HEK293T (cell line): ENCODE measurements around the gene ERN1.

ENCODE experiments used
- CTCF ChIA-PET: fragments of 350-600 bp; formaldehyde crosslinking; extraction: SDS; loops from one replicate; lab custom pipeline; 2021; ENCODE audit warnings: antibody characterized with exemption, inconsistent platforms; lab: Yijun Ruan, JAX
- POLR2A ChIA-PET: fragments of 350-600 bp; formaldehyde crosslinking; extraction: SDS; loops from one replicate; lab custom pipeline; 2020; ENCODE audit warnings: antibody characterized with exemption, inconsistent platforms; lab: Yijun Ruan, JAX
- DNase-seq: peaks from one replicate; pipeline ENCODE4 v3.0.0; 2012; ENCODE audit warnings: mixed read lengths; ENCODE audit errors: extremely low spot score
- ARNT ChIP-seq: fragments of 450-650 bp; IDR thresholded peaks from 2 replicates; pipeline ENCODE4 v1.6.1; 2017; ENCODE audit warnings: mild to moderate bottlenecking
- BHLHE40 ChIP-seq: fragments of 450-650 bp; IDR thresholded peaks from 2 replicates; pipeline ENCODE4 v1.6.1; 2016; ENCODE audit warnings: mild to moderate bottlenecking, moderate library complexity, borderline replicate concordance
- CTBP1 ChIP-seq: fragments of 450-650 bp; IDR thresholded peaks from 2 replicates; pipeline ENCODE4 v1.6.1; 2016; ENCODE audit warnings: borderline replicate concordance
- ELF4 ChIP-seq: fragments of 450-650 bp; IDR thresholded peaks from 2 replicates; pipeline ENCODE4 v1.6.1; 2017; ENCODE audit warnings: antibody characterized with exemption
- FOXA1 ChIP-seq: fragments of 450-650 bp; IDR thresholded peaks from 2 replicates; pipeline ENCODE4 v1.6.1; 2016; ENCODE audit warnings: mild to moderate bottlenecking
- FOXK2 ChIP-seq: fragments of 450-650 bp; IDR thresholded peaks from 2 replicates; pipeline ENCODE4 v1.6.1; 2016; ENCODE audit warnings: mild to moderate bottlenecking
- FOXM1 ChIP-seq: fragments of 450-650 bp; IDR thresholded peaks from 2 replicates; pipeline ENCODE4 v1.6.1; 2017; ENCODE audit warnings: mild to moderate bottlenecking, borderline replicate concordance
- HDGF ChIP-seq: fragments of 450-650 bp; IDR thresholded peaks from 2 replicates; pipeline ENCODE4 v1.6.1; 2017; ENCODE audit warnings: antibody characterized with exemption, borderline replicate concordance
- L3MBTL2 ChIP-seq: fragments of 450-650 bp; conservative IDR thresholded peaks from 2 replicates; pipeline ENCODE4 v1.6.1; 2016; ENCODE audit warnings: mild to moderate bottlenecking
- LEF1 ChIP-seq: fragments of 450-650 bp; IDR thresholded peaks from 2 replicates; pipeline ENCODE4 v1.6.1; 2017; ENCODE audit warnings: mild to moderate bottlenecking, borderline replicate concordance
- NFRKB ChIP-seq: fragments of 450-650 bp; IDR thresholded peaks from 2 replicates; pipeline ENCODE4 v1.6.1; 2016; ENCODE audit warnings: mild to moderate bottlenecking, moderate library complexity
- SP1 ChIP-seq: fragments of 450-650 bp; IDR thresholded peaks from 2 replicates; pipeline ENCODE4 v1.6.1; 2017
- SUZ12 ChIP-seq: fragments of 450-650 bp; IDR thresholded peaks from 2 replicates; pipeline ENCODE4 v1.6.1; 2016; ENCODE audit warnings: mild to moderate bottlenecking
- TARDBP ChIP-seq: fragments of 450-650 bp; IDR thresholded peaks from 2 replicates; pipeline ENCODE4 v1.6.1; 2016
- ZNF384 ChIP-seq: fragments of 450-650 bp; IDR thresholded peaks from 2 replicates; pipeline ENCODE4 v1.6.1; 2016
- TF ChIP-seq, protein P1 (sequence below): fragments of 450-650 bp; IDR thresholded peaks from 2 replicates; pipeline ENCODE4 v1.6.1; 2016

ERN1 gene

DNA sequence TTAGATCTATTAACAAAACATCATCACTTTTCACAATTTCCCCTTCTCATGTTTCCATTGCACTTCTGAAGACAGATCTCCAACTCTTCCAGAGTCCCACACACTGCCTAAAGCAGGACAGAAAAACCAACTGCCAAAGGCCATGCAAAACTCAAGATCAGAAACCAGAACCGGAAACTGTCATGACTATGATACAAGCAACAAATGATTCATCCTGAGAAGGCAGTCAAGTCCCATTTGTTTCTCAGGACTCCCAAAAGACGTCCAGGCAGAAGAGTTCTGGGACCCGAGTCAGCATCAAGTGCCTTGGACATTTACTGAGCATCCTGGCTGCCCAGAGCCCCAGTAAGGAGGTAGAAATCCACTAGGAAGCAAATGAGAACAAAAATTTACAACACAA is 38.8 kb downstream of the ERN1 start:
- TF ChIP-seq SP1 (no peak), SUZ12 (no peak), TARDBP (no peak), ARNT (no peak), NFRKB (no peak), BHLHE40 (no peak), ZNF384 (no peak), ELF4 (no peak), FOXM1 (no peak), CTBP1 (no peak), FOXA1 (no peak)
- ChIA-PET CTCF (no interaction called here), POLR2A (no interaction called here)
- no peak for DNase-seq

DNA sequence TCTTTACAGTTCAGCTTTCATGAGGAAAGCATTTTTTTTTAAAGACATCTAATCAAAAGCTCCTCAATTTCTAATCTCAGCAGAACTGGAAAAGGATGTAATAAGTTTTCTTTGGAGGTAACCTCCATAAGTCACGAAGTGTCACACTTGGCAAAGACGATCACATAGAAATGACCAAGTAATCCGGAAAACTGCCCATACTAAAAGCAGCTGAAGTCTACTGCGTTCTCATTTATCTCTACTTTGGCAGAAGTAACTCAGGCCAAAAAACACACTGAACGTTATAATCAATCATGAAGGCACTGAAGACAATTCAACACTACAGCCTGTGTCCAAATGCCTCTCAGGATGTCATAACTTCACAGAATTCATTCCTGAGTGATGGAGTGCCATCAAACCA is 39.8 kb downstream of the ERN1 start:
- POLR2A ChIA-PET = no interaction called here
- no peak for DNase-seq
- CTCF ChIA-PET = interaction anchor here (0.5 to 1.0 kb wide), 2 partner anchors 29 to 256 kb away, joined by 7 read pairs; no protein-coding TSS in a partner anchor
- no peak for TF ChIP-seq ZNF384
- no peak for TF ChIP-seq TARDBP
- TF ChIP-seq L3MBTL2 = no peak
- no peak for TF ChIP-seq SP1
- no peak for TF ChIP-seq ELF4
- TF ChIP-seq HDGF = no peak
- TF ChIP-seq ARNT = no peak
- TF ChIP-seq NFRKB = no peak
- TF ChIP-seq, protein P1, sequence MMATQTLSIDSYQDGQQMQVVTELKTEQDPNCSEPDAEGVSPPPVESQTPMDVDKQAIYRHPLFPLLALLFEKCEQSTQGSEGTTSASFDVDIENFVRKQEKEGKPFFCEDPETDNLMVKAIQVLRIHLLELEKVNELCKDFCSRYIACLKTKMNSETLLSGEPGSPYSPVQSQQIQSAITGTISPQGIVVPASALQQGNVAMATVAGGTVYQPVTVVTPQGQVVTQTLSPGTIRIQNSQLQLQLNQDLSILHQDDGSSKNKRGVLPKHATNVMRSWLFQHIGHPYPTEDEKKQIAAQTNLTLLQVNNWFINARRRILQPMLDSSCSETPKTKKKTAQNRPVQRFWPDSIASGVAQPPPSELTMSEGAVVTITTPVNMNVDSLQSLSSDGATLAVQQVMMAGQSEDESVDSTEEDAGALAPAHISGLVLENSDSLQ = no peak
- TF ChIP-seq FOXK2 = no peak
- TF ChIP-seq FOXM1 = no peak
- TF ChIP-seq CTBP1 = no peak
- TF ChIP-seq BHLHE40 = no peak
- TF ChIP-seq SUZ12 = no peak
- TF ChIP-seq LEF1 = no peak
- TF ChIP-seq FOXA1 = no peak

DNA sequence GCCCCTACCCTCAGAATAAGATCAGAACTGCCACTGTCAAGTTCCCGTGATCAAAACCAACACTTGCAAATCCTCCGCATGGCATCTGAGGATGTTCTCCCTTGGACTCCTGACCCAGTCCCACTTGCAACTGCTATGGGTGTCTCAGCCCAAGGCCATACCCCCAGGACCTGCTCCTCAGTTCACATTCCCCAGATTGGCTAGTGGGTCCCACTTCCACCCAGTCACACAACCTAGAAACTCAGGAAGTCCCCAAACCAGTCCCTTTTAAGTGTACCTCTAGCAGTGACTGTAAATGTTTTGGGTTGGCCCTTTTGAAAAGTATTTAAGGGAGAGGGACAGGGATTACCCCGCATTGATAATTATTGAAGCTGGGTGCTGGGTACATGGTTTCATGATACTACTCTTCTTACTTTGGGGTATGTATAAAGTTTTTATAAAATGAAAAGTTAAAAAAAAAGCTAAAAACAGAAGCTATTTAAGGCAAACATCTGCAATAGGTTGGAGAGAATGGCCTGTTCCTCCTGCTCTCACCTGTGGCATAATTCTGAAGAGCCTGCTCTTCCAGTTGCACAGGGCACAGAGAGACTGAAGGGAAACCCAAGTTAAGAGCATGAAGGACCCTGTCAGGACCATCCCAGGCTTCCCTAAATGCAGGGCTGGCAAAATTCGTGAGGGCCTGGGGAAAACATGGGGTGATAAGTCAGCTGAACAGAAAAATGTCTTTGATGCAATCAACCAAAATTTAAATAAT is 42.5 kb downstream of the ERN1 start:
- no peak for DNase-seq
- POLR2A ChIA-PET = interaction anchor here (1.3 kb wide), 1 partner anchor 58 kb away, joined by 4 read pairs; no protein-coding TSS in a partner anchor
- CTCF ChIA-PET = interaction anchor here (1.1 kb wide), 1 partner anchor 46 kb away, joined by 3 read pairs; no protein-coding TSS in a partner anchor
- no peak for TF ChIP-seq FOXA1

DNA sequence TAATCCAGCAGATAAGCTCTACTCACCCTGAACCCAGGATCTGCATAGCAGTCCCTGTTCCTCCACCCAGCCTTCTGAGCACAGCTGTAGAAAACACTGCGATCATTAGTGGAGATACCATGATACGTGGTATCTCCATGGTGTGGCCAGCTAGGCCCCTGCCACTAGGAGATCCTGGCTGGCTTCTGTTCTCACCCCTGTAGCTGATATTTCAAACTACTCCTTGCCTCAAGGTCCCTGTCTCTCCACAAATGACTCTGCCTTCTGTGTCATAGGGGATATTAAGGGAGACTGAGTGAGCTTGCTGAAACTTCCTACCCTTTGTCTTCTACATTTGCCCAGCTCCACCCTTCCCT is 44.3 kb downstream of the ERN1 start:
- TF ChIP-seq, protein P1 = no peak
- TF ChIP-seq SP1 (no peak), FOXA1 (no peak), ZNF384 (no peak), FOXM1 (no peak), FOXK2 (no peak), SUZ12 (no peak), BHLHE40 (no peak), HDGF (no peak), ELF4 (no peak), NFRKB (no peak)
- POLR2A ChIA-PET = interaction anchor here (1.3 to 1.4 kb wide), 2 partner anchors 8 to 61 kb away, joined by 3 to 6 read pairs; no protein-coding TSS in a partner anchor
- CTCF ChIA-PET = interaction anchor here (0.6 kb wide), 1 partner anchor 121 kb away, joined by 4 read pairs; no protein-coding TSS in a partner anchor
- no peak for DNase-seq

DNA sequence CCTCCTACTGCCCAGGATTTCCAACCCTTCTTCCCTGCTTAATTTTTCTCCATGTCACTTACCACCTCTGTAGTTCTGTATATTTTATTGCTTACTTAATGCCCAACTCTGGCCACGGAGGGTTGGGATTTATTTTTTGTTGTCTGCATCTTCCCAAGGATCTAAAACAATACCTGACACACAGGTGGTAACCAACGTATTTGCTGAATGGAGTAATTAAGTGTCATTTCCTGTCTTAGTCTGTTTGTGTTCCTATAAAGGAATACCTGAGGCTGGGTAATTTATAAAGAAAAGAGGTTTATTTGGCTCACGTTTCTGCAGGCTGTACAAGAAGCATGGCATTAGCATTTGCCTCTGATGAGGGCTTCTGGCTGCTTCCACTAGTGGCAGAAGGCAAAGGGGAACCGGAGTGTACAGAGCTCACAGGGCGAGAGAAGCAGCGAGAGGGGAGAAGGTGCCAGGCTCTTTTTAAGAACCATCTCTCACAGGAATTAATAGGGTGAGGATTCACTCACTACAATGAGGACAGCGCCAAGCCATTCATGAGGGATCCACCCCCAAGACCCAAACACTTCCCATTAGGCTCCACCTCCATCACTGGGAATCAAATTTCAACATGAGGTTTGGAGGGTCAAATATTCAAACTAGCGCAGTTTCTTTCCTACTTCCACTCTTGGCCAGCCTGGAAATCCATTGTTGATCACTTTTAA is 44.8 kb downstream of the ERN1 start:
- no peak for TF ChIP-seq ARNT
- TF ChIP-seq ELF4 = no peak
- TF ChIP-seq L3MBTL2 = no peak
- no peak for TF ChIP-seq TARDBP
- no peak for TF ChIP-seq FOXK2
- TF ChIP-seq LEF1 = no peak
- TF ChIP-seq CTBP1 = no peak
- TF ChIP-seq, protein P1 = no peak
- no peak for TF ChIP-seq FOXM1
- TF ChIP-seq HDGF = no peak
- TF ChIP-seq FOXA1 = no peak
- TF ChIP-seq NFRKB = no peak
- no peak for TF ChIP-seq SP1
- no peak for TF ChIP-seq BHLHE40
- no peak for TF ChIP-seq SUZ12
- TF ChIP-seq ZNF384 = no peak
- CTCF ChIA-PET = interaction anchor here (0.6 kb wide), 1 partner anchor 121 kb away, joined by 4 read pairs; no protein-coding TSS in a partner anchor
- POLR2A ChIA-PET = interaction anchor here (1.3 to 4.1 kb wide), 3 partner anchors 9 to 61 kb away, joined by 3 to 16 read pairs (median 6); partner anchors contain the start of gene ERN1
- no peak for DNase-seq
